Activated T-cell treated with anti-CD3 and anti-CD28 coated beads, Interleukin-2, amount 50 U/mL, for 4 hours (primary cell): Measurements from ENCODE around the gene CFAP77. TPM values are rescaled to one million over a fixed set of nuclear protein-coding genes. Genes with fewer than 3 reads are reported as not detected.
A peak's percentile ranks its signal among the peaks of the same experiment; 100 is the strongest.

Source experiments
- ATAC-seq, 2 donors: fragments of 200-7000 bp; cut with Tn5 transposase; one replicate each; pipeline ENCODE4 v1.10.0; 2021
- DNase-seq: peaks from one replicate; pipeline ENCODE4 v3.0.0-alpha.2; 2020
- H3K27me3 Mint-ChIP-seq: one replicate; pipeline ENCODE4 v1.8.0; 2021; ENCODE audit warnings: low read depth, mixed read lengths
- H3K36me3 Mint-ChIP-seq: one replicate; pipeline ENCODE4 v1.8.0; 2022; ENCODE audit warnings: mixed read lengths; ENCODE audit not compliant: insufficient read depth
- H3K4me1 Mint-ChIP-seq: one replicate; pipeline ENCODE4 v1.8.0; 2021; ENCODE audit warnings: low read depth, mixed read lengths
- H3K4me3 Mint-ChIP-seq: one replicate; pipeline ENCODE4 v1.8.0; 2021; ENCODE audit warnings: mild to moderate bottlenecking, moderate library complexity, mixed read lengths
- H3K9me3 Mint-ChIP-seq: one replicate; pipeline ENCODE4 v1.8.0; 2021; ENCODE audit warnings: mixed read lengths
- total RNA-seq, 3 donors: library from RNA; stranded (reverse); gene quantifications; one replicate each; pipeline ENCODE4 v1.2.1, GENCODE V29; 2021

Gene CFAP77
- total RNA-seq, 3 donors from 2014 or later, result not detected

DNA sequence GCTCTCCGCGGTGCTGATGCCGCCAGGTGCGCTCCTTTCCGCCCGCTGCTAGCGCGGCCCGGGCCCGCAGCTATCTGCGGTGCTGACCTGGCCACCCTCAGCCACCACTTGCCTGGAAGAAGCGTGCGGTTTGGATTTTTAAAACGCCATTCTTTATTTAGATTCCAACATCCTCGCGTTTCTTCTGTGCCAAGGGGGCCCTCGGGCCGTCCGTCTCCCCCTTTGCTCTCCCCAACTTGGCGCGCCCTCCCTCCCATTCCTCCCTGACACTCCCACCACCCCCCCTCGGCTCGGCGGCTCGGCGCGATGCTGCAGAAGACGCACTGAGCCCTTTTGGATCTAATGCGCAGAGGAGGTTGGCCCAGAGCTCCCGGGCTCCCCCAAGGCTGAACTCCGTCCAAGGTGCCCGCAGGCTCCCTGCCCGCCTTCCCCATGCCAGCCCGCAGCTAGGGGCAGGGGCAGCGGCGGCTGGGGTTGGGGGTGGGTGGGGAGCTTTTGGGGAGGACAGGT is 172.3 kb downstream of the CFAP77 start, which contains the start of gene BARHL1:
Gene BARHL1, plus strand, starts transcription at position 331 of the 510 bp plus-strand sequence. CDS start 192 bp downstream, outside the sequence.
- Mint-ChIP-seq H3K4me1 (peaks cover 11% of the 10 kb centered on the region), H3K9me3 (no peaks in the 10 kb centered on the region), H3K36me3 (no peaks in the 10 kb centered on the region), H3K4me3 (peak within 1 kb of the TSS; percentile 70), H3K27me3 (peaks cover 81% of the 10 kb centered on the region)
- ATAC-seq (no peak), DNase-seq (no peak)

DNA sequence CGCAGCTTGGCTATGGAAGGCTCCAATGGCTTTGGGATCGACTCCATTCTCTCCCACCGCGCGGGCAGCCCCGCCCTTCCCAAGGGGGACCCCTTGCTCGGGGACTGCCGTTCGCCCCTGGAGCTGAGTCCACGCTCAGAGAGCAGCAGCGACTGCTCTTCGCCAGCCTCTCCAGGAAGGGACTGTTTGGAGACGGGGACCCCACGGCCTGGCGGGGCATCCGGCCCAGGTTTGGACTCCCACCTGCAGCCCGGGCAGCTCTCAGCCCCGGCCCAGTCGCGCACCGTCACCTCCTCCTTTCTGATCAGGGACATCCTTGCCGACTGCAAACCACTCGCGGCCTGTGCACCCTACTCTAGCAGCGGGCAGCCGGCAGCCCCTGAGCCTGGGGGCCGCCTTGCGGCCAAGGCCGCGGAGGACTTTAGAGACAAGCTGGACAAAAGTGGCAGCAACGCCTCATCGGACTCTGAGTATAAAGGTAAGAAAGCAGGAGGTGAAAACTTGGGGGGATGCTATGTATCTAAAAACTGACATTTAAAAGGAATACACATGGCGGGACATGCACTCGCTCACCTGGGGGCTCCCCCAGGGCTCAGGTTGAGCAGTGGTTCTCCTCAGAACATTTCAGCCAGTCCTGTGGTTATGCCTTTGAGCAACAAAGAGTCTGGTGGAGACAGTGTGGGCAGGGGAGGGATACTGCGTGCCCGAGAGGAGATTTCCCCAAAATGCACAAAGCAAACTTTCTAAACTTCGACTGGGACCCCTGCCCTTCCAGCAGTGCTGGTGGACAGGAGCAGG is 173.0 kb downstream of the CFAP77 start:
- Mint-ChIP-seq H3K36me3 (no peaks in the 10 kb centered on the region), H3K9me3 (no peaks in the 10 kb centered on the region), H3K27me3 (peaks cover 79% of the 10 kb centered on the region), H3K4me1 (peaks cover 11% of the 10 kb centered on the region), H3K4me3 (no peak overlapping the region)
- no peak for ATAC-seq
- no peak for DNase-seq

DNA sequence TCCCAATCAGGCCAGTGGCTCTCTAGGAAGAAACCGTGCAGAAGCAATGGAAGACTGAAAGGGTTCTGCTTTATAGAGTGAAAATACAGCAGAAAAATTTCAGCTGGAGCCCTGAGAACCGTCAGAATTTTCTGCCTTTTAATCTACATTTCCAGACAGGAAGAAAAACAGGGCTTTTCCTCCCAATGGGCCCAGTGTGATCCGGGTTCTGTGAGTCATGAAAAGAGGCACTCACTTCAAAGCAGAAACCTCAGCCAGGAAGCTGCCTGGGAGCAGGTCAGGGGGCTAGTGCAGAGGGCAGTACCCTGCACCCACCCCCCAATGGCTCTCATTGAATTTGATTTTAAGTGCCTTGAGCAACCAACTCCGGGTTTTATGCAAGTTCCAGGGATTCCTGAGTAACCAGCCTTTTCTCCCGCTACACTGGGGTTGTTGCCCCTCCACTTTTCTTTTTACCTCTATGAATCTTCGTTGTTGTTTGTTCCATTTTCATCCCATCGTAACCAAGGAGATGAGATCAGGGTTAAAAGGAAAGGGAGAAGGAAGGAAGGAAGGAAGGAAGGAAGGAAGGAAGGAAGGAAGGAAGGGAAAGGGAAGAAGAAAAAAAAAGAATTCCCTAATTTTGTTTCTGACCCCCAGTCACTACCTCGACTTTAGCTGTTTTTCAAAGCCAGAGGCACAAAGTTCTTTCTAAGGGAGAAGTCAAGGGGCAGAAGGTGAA is 173.7 kb downstream of the CFAP77 start:
- H3K27me3 Mint-ChIP-seq, result peaks cover 80% of the 10 kb centered on the region
- H3K9me3 Mint-ChIP-seq, result no peaks in the 10 kb centered on the region
- H3K4me1 Mint-ChIP-seq, result peaks cover 11% of the 10 kb centered on the region
- ATAC-seq, result no peak
- H3K4me3 Mint-ChIP-seq, result no peak overlapping the region
- no peak for DNase-seq
- H3K36me3 Mint-ChIP-seq, result no peaks in the 10 kb centered on the region

DNA sequence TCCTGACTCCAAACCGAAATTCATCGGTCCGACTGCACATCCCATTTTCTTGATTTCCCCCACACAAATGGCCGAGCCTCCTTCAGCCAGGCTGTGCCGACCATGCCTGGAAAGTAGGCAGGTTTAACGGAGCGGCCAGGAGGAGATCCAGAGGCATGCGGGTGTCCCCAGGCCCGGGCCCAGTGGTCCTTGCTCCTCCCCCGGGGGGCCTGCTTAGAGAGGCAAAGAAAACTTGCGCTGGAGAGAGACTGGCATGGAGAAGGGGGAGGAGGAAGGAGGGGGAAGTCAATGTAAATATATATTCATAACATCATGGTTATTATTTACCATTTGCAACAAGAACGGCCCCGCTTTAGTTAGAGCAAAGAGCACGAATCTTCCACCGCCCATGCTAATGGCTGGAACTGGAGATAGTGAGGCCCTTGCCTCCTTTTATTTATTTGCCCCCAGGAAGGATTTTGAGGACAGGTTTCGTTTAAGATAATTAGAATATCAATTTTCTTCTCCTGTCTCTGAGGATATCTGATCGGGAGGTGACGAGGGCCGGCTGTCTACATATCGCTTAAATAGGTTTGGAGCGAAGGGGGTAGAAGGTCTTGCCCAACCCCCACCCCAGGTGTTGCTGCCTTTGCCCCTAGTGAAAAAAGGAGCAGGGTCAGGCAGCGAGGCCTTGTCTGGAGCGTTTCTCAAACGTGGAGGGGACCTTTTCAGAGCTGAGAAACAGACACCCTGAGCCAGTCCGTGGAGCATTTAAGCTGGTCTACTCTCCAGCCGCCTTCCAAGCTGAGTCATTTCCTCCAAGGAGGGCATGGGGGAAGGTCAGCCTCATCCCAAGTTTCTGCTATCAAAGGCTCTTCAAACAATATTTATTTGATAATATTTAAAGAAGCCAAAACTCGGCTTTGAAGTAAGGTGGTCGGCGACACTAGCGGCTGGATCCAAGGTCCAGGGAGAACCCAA is 174.9 kb downstream of the CFAP77 start:
- ATAC-seq (no peak), DNase-seq (no peak)
- Mint-ChIP-seq H3K9me3 (no peaks in the 10 kb centered on the region), H3K4me1 (peaks cover 11% of the 10 kb centered on the region), H3K27me3 (peaks cover 78% of the 10 kb centered on the region), H3K4me3 (no peak overlapping the region), H3K36me3 (no peaks in the 10 kb centered on the region)

DNA sequence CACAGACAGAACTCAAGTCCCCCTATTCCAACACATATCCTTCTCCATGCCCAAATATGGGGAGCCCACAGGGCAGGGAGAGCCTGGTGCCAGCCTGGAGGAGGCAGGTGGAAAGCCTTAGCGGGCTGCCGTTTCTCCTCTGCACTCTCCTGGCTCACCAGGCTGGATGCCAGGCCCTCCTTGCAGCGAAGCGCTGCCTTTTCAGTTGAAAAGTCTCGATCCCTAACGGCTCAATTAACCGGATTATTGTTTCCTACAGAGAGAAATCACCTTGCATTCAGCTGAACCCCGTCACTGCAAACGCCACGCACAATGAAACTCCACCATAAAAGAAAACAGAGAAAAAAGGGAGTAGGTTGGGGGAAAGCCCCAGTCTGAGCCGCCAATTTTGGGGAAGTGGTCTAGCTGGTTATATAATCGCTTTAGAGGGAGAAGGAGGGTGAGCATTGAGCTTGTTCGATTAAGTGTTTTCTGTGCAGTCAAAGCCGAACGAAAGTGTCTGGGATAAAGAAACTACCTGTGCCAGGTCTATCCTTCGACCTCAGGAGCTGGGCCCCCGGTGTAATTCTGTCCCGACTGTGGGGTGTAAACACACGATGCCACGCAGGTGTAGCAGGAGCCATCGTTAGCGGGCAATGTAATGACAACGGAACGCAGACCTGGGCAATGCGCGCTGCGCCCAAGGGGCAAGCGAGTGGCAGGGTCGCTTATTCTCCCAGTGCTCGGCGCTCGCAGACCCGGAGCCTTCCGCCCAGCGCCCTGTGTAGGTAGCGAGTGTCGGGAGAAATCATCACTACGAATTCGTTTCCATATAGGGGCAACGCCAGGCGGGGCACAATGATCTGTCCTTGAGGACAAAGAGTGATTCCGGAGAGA is 176.2 kb downstream of the CFAP77 start:
- H3K4me1 Mint-ChIP-seq, result peaks cover 14% of the 10 kb centered on the region
- peaks cover 75% of the 10 kb centered on the region for H3K27me3 Mint-ChIP-seq
- H3K4me3 Mint-ChIP-seq, result no peak overlapping the region
- ATAC-seq, result no peak
- no peaks in the 10 kb centered on the region for H3K9me3 Mint-ChIP-seq
- no peaks in the 10 kb centered on the region for H3K36me3 Mint-ChIP-seq
- no peak for DNase-seq

DNA sequence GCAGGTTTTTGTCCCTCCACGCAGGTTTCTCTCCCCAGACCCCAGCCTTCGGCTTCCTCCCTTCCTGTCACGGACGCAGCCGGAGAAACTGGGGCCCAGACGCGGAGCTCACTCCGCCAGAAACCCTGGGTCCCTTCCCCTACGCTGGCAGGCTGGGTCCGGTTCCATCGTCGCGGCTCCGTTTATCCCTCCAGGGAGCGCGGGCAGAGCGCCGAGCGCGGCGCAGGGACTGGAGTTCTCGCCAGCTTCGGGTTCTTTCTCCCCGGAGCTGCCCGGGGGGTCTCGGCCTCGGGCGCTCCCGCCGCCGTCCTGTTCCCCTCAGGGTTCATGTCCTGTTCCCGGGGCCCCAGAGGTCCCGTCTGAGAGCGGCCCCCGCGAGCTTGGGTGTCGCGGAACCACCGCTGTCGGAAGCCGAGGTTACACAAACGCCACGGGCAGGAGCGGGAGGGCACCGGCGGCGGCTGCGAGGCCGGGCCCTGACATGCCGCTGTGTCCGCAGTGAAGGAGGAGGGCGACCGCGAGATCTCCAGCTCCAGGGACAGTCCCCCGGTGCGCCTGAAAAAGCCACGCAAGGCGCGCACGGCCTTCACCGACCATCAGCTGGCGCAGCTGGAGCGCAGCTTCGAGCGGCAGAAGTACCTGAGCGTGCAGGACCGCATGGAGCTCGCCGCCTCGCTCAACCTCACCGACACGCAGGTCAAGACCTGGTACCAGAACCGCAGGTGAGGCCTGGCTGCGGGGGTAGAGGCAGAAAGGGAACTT is 177.0 kb downstream of the CFAP77 start:
- no peak overlapping the region for H3K4me3 Mint-ChIP-seq
- DNase-seq, result no peak
- peaks cover 75% of the 10 kb centered on the region for H3K27me3 Mint-ChIP-seq
- peaks cover 12% of the 10 kb centered on the region for H3K4me1 Mint-ChIP-seq
- H3K9me3 Mint-ChIP-seq, result no peaks in the 10 kb centered on the region
- H3K36me3 Mint-ChIP-seq, result no peaks in the 10 kb centered on the region
- no peak for ATAC-seq

DNA sequence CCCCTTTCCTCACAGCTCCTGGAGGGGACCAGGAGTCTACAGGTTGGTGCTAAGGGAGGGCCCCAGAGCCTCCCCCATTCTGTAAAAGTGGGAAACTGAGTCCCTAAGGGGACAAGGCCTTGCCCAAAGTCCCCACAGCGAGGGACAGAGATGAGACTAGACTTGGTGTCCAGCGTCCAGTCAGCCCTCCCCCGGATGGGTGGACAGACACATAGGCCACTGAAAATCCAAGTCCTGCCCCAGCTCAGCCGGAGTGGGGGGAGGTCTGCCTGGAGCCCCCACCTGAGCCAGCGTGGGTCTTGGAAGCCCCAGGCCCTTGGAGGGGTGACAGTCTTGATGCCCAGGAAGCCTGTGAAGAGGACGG is 177.6 kb downstream of the CFAP77 start:
- ATAC-seq, result no peak
- peaks cover 12% of the 10 kb centered on the region for H3K4me1 Mint-ChIP-seq
- no peaks in the 10 kb centered on the region for H3K9me3 Mint-ChIP-seq
- H3K36me3 Mint-ChIP-seq, result no peaks in the 10 kb centered on the region
- H3K4me3 Mint-ChIP-seq, result no peak overlapping the region
- no peak for DNase-seq
- H3K27me3 Mint-ChIP-seq, result peaks cover 76% of the 10 kb centered on the region

DNA sequence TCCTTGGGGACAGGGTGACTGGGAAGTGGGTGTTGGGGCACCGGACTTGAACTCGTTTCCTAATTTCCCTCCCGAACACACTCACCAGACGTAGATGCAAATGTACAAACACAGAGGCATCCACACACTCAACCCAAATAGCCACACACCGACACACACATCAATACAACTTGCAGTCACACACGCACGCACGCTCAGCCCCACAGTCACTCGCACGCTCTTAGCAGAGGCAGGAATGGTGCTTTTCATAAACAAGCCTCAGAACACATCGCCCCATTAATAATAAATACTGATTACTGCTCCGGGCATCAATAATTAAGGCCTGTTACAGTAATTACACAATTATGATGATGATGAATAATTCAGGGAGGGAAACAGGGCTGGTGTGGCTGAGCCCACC is 178.1 kb downstream of the CFAP77 start:
- no peak for DNase-seq
- H3K4me3 Mint-ChIP-seq, result no peak overlapping the region
- H3K27me3 Mint-ChIP-seq, result peaks cover 74% of the 10 kb centered on the region
- H3K9me3 Mint-ChIP-seq, result no peaks in the 10 kb centered on the region
- H3K36me3 Mint-ChIP-seq, result peaks cover under 1% of the 10 kb centered on the region
- no peak for ATAC-seq
- H3K4me1 Mint-ChIP-seq, result peaks cover 12% of the 10 kb centered on the region

DNA sequence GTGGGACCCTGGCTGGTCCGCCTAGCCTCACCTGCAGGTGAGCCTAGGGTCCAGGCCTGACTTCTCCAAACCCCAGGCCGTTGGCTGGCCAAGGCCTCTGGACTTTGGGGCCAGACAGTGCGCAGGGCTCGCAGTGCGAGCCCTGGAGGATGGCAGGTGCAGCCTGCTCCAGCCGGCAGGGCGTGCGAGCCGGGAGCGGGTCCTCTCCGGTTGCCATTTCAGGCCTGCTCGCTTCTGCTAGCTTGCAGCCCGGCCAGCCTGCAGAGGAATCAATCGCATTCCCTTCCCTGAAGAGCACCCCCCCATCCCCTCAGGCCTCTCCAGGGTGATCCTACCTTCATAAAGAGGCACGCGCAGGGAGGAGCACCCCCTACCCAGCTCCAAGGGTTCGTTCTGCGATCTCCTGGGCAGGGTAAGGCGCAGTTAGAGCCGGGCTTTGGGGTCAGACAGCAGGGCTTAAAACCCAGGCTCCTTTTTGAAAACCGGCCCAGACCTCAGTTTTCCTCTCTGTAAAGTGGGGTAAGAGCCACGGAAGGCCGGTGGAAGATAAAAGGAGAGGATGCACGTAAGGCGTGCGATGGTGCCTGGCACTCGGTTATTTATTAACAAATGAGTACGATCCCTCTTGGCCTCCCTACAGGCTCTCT is 178.6 kb downstream of the CFAP77 start:
- Mint-ChIP-seq H3K9me3 (no peaks in the 10 kb centered on the region), H3K36me3 (peaks cover 6% of the 10 kb centered on the region), H3K4me3 (no peak overlapping the region), H3K4me1 (peaks cover 12% of the 10 kb centered on the region), H3K27me3 (peaks cover 73% of the 10 kb centered on the region)
- ATAC-seq (no peak), DNase-seq (no peak)

DNA sequence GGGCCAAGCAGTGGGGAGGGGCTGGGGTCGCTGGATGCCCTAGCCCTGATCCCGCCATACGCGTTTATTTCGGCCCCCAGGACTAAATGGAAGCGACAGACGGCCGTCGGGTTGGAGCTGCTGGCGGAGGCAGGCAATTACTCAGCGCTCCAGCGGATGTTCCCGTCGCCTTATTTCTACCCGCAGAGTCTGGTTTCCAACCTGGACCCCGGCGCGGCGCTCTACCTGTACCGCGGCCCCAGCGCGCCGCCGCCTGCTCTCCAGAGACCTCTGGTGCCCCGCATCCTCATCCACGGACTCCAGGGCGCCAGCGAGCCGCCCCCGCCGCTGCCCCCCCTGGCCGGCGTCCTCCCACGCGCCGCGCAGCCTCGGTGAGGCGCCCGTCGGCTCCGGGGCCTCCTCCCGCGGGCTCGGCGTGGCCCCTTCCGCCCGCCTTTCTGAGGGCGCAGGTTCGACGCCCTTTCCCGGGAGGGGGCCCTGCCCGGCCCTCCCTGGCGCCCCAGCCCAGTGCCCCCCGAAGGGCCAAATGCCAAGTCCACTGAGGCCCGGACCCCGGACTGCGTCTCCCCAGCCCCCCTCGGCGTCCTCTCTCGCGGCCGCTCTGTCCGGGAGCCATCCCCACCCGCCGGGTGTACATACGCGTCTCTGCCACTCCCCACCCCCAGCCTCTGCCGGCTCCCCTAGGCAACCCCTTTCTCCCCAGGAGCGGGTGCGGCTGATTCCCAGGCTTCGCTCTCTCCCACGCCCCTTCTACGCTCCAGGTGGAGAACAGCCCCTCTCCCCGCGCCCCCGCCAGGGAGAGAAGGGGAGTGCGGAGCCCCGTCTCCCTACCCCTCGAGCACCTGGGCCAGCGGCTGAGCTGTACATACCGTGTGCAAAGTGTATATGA is 179.4 kb downstream of the CFAP77 start:
- Mint-ChIP-seq H3K36me3 (peaks cover 8% of the 10 kb centered on the region), H3K4me1 (peaks cover 12% of the 10 kb centered on the region), H3K27me3 (peaks cover 69% of the 10 kb centered on the region), H3K4me3 (no peak overlapping the region), H3K9me3 (no peaks in the 10 kb centered on the region)
- ATAC-seq (peak; percentile 24 to 31), DNase-seq (no peak)

DNA sequence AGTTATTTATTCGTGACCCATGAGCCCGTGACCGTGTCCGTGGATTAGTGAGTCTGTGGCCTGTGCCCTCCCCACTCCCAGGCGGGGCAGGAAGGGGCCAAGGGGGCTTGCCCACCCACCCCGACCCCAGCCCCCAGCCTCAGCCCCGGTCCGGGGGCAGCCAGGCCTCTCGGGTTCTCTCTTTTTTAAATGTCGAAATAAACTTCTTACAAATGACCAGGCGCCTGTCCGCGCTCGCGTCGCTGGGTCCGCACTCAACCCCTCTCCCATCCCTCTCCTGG is 180.0 kb downstream of the CFAP77 start:
- no peak for ATAC-seq
- H3K4me1 Mint-ChIP-seq, result peaks cover 12% of the 10 kb centered on the region

More for the DNA sequence above, 180.0 kb downstream of the CFAP77 start:
- no peak for DNase-seq
- Mint-ChIP-seq H3K9me3 (no peaks in the 10 kb centered on the region), H3K36me3 (peaks cover 14% of the 10 kb centered on the region), H3K4me3 (no peak overlapping the region), H3K27me3 (peaks cover 65% of the 10 kb centered on the region)
